Measurements from ENCODE around the gene HRH1.
"Not testable (repeated sequence)": the region's sequence is repeated elsewhere in the genome, so short reads cannot be mapped to it uniquely, and the experiment has no call there.

Gene HRH1

GRCh38 chr3:11178421-11178820, 24.1 kb downstream of the HRH1 start:
- Histone ChIP-seq H3K9me3 (ENCODE audit: severe bottlenecking) (no peaks in the 10 kb centered on the region), H3K27ac (no peak overlapping the region), H3K36me3 (no peaks in the 10 kb centered on the region), H3K27me3 (ENCODE audit: insufficient read depth, low read depth, severe bottlenecking) (no peaks in the 10 kb centered on the region), H3K4me3 (ENCODE audit: low read depth, low read length) (no peak overlapping the region)
- TF ChIP-seq CTCF (IDR thresholded peaks at IDR 0.05; ENCODE audit: low read depth, low read length), result no peak
- no peak for DNase-seq

- not testable (repeated sequence) for H3K27ac ChIP-seq; H3K9me3 ChIP-seq (ENCODE audit: severe bottlenecking); H3K27me3 ChIP-seq (ENCODE audit: insufficient read depth, low read depth, severe bottlenecking); H3K4me3 ChIP-seq (ENCODE audit: low read depth, low read length); H3K36me3 ChIP-seq
- peak; percentile 52 for DNase-seq
These were observed 30.2 kb downstream of the HRH1 start for GRCh38 chr3:11184328-11184969.

DNA sequence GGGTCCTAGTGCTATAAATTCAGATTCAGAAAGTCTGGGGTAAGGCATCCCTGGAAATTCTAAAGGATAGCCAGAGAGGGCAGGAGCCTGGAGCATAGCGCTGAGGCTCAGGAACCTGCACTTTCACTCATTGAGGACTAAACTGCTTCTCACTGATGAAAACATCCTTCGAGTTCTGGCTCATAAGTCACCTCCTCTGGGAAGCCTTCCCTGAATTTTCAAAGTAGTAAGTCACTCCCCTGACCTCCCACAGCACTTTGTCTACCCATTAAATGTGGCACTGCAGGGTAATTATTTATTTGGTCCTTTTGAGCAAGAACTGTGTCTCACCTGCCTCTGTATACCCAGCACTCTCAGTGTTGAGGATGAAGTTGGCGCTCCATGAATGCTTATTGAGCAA, 30.9 kb downstream of the HRH1 start:
- H3K4me3 ChIP-seq (ENCODE audit: low read depth, low read length), result no peak overlapping the region
- no peak for DNase-seq
- no peaks in the 10 kb centered on the region for H3K9me3 ChIP-seq (ENCODE audit: severe bottlenecking)
- H3K27ac ChIP-seq, result no peak overlapping the region
- no peaks in the 10 kb centered on the region for H3K27me3 ChIP-seq (ENCODE audit: insufficient read depth, low read depth, severe bottlenecking)
- no peaks in the 10 kb centered on the region for H3K36me3 ChIP-seq
- no peak for TF ChIP-seq CTCF (IDR thresholded peaks at IDR 0.05; ENCODE audit: low read depth, low read length)

DNA sequence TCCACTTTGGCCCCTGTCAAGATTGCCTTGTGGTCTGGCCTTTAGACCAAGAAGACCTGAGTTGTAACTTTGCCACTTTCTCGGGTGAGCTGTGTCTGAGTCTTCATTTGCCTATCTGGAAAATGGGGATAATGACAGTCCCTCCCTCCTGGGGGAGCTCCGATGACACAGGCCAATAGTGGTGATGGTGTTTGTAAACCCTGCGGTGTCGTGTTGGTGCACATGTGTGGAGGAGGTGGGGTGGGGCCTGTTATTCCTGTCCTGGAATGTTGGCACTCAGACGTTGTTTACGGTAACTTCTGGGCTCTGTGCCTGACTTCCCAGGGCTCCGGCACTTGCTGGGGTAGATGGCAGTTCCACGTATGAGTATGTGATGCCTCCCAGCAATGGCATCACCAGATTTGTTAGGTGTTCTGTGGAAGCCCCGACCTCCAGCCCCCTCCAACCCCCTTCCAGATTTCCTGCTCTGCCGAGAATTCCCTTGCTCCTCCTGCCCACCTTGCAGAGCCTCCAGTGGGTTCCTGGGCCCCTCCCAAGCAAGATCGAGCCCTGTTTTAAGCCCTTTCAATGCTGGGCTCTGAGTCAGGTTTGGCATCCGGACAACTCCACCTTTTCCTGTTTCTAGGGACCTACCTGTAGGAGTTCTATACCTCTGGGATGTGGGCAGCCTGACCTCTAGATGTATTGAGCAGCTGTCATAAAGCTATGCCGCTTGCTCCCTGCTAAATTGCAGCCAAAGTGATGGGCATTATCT, 31.4 kb downstream of the HRH1 start:
- Histone ChIP-seq H3K4me3 (ENCODE audit: low read depth, low read length) (no peak overlapping the region), H3K27ac (no peak overlapping the region), H3K27me3 (ENCODE audit: insufficient read depth, low read depth, severe bottlenecking) (no peaks in the 10 kb centered on the region), H3K36me3 (no peaks in the 10 kb centered on the region), H3K9me3 (ENCODE audit: severe bottlenecking) (no peaks in the 10 kb centered on the region)
- TF ChIP-seq CTCF (IDR thresholded peaks at IDR 0.05; ENCODE audit: low read depth, low read length), result no peak
- no peak for DNase-seq

GRCh38 chr3:11186318-11186692, 32.0 kb downstream of the HRH1 start:
- TF ChIP-seq CTCF (IDR thresholded peaks at IDR 0.05; ENCODE audit: low read depth, low read length), result no peak
- H3K9me3 ChIP-seq (ENCODE audit: severe bottlenecking), result no peaks in the 10 kb centered on the region
- no peaks in the 10 kb centered on the region for H3K36me3 ChIP-seq
- no peak overlapping the region for H3K27ac ChIP-seq
- no peaks in the 10 kb centered on the region for H3K27me3 ChIP-seq (ENCODE audit: insufficient read depth, low read depth, severe bottlenecking)
- DNase-seq, result no peak
- H3K4me3 ChIP-seq (ENCODE audit: low read depth, low read length), result no peak overlapping the region

- TF ChIP-seq CTCF (IDR thresholded peaks at IDR 0.05; ENCODE audit: low read depth, low read length), result no peak
- no peaks in the 10 kb centered on the region for H3K27me3 ChIP-seq (ENCODE audit: insufficient read depth, low read depth, severe bottlenecking)
- H3K36me3 ChIP-seq, result no peaks in the 10 kb centered on the region
- H3K9me3 ChIP-seq (ENCODE audit: severe bottlenecking), result no peaks in the 10 kb centered on the region
- H3K4me3 ChIP-seq (ENCODE audit: low read depth, low read length), result no peak overlapping the region
- no peak overlapping the region for H3K27ac ChIP-seq
- DNase-seq, result no peak
These were observed 32.5 kb downstream of the HRH1 start for GRCh38 chr3:11186771-11187191.
